HEK293 (cell line): ENCODE data around the gene FOXO1.
A peak's percentile ranks its signal among the peaks of the same experiment; 100 is the strongest.

ENCODE experiments used
- CTCF ChIA-PET: fragments of 350-600 bp; formaldehyde crosslinking; extraction: SDS; loops from one replicate; lab custom pipeline; 2021; ENCODE audit warnings: antibody characterized with exemption; lab: Yijun Ruan, JAX
- POLR2A ChIA-PET: fragments of 300-600 bp; formaldehyde crosslinking; extraction: SDS; loops from one replicate; lab custom pipeline; 2020; ENCODE audit warnings: antibody characterized with exemption, inconsistent platforms; lab: Yijun Ruan, JAX
- H3K27ac ChIP-seq: fragments of 200-500 bp; sonication (Bioruptor generic); 2 replicates; pipeline ENCODE4 v1.5.1; 2014; ENCODE audit warnings: low read depth, low read length, control low read depth, inconsistent platforms; ENCODE audit errors: extremely low read depth
- H3K36me3 ChIP-seq, 2 experiments: fragments of 200-500 bp in 1 of 2; sonication (Bioruptor generic) in 1 of 2; 1 replicate in 1 of 2; 2 replicates in 1 of 2; pipeline ENCODE4 v1.5.1; 2014 to 2017; ENCODE audit warnings: inconsistent platforms in 2 of 2, low read length in 2 of 2; ENCODE audit not compliant: control insufficient read depth in 2 of 2, insufficient read depth in 1 of 2
- H3K4me1 ChIP-seq: fragments of 200-500 bp; sonication (Bioruptor generic); 2 replicates; pipeline ENCODE4 v1.5.1; 2014; ENCODE audit warnings: mild to moderate bottlenecking, low read length, inconsistent platforms; ENCODE audit not compliant: control insufficient read depth, insufficient read depth
- H3K4me3 ChIP-seq: 2 replicates; pipeline ENCODE4 v1.5.1; 2011; ENCODE audit warnings: low read depth, mild to moderate bottlenecking, control low read depth, low read length, moderate library complexity
- H3K9me3 ChIP-seq: fragments of 200-500 bp; sonication (Bioruptor generic); 2 replicates; pipeline ENCODE4 v1.5.1; 2014; ENCODE audit warnings: low read depth, low read length, inconsistent platforms; ENCODE audit not compliant: control insufficient read depth, insufficient read depth
- IKZF3 ChIP-seq: fragments of 450-650 bp; IDR thresholded peaks from 2 replicates; pipeline ENCODE4 v1.5.0; 2018; ENCODE audit warnings: missing biosample characterization, mild to moderate bottlenecking, missing genetic modification characterization, moderate library complexity
- INSM2 ChIP-seq: fragments of 450-650 bp; formaldehyde crosslinking; IDR thresholded peaks from 2 replicates; pipeline ENCODE4 v1.5.1; 2016; ENCODE audit warnings: missing biosample characterization, missing genetic modification characterization
- KLF1 ChIP-seq: fragments of 450-650 bp; formaldehyde crosslinking; IDR thresholded peaks from 2 replicates; pipeline ENCODE4 v1.5.1; 2016; ENCODE audit warnings: missing biosample characterization, missing genetic modification characterization
- KLF10 ChIP-seq: fragments of 450-650 bp; IDR thresholded peaks from 2 replicates; pipeline ENCODE4 v1.5.1; 2018; ENCODE audit warnings: missing biosample characterization, mild to moderate bottlenecking, missing genetic modification characterization
- KLF8 ChIP-seq: fragments of 450-650 bp; formaldehyde crosslinking; IDR thresholded peaks from 2 replicates; pipeline ENCODE4 v1.5.1; 2016; ENCODE audit warnings: missing biosample characterization, missing genetic modification characterization
- PATZ1 ChIP-seq: fragments of 450-650 bp; formaldehyde crosslinking; IDR thresholded peaks from 2 replicates; pipeline ENCODE4 v1.5.1; 2016; ENCODE audit warnings: missing biosample characterization, missing genetic modification characterization
- WT1 ChIP-seq: fragments of 450-650 bp; formaldehyde crosslinking; IDR thresholded peaks from 2 replicates; pipeline ENCODE4 v1.5.1; 2016; ENCODE audit warnings: missing biosample characterization, missing genetic modification characterization
- ZBTB17 ChIP-seq: fragments of 450-650 bp; formaldehyde crosslinking; IDR thresholded peaks from 2 replicates; pipeline ENCODE4 v1.5.1; 2016; ENCODE audit warnings: missing biosample characterization, missing genetic modification characterization
- ZBTB21 ChIP-seq: fragments of 450-650 bp; formaldehyde crosslinking; IDR thresholded peaks from 2 replicates; pipeline ENCODE4 v1.5.1; 2017; ENCODE audit warnings: missing biosample characterization, missing genetic modification characterization
- ZBTB8A ChIP-seq: fragments of 450-650 bp; formaldehyde crosslinking; IDR thresholded peaks from 2 replicates; pipeline ENCODE4 v1.5.1; 2016; ENCODE audit warnings: missing biosample characterization, missing genetic modification characterization
- ZNF10 ChIP-seq: fragments of 450-650 bp; formaldehyde crosslinking; IDR thresholded peaks from 2 replicates; pipeline ENCODE4 v1.5.1; 2017; ENCODE audit warnings: missing biosample characterization, missing genetic modification characterization
- ZNF121 ChIP-seq: fragments of 450-650 bp; formaldehyde crosslinking; IDR thresholded peaks from 2 replicates; pipeline ENCODE4 v1.5.1; 2016; ENCODE audit warnings: missing biosample characterization, missing genetic modification characterization
- ZNF140 ChIP-seq: fragments of 450-650 bp; formaldehyde crosslinking; IDR thresholded peaks from 2 replicates; pipeline ENCODE4 v1.5.1; 2016; ENCODE audit warnings: missing biosample characterization, missing genetic modification characterization
- ZNF157 ChIP-seq: fragments of 450-650 bp; formaldehyde crosslinking; IDR thresholded peaks from 2 replicates; pipeline ENCODE4 v1.5.1; 2016; ENCODE audit warnings: missing biosample characterization, missing genetic modification characterization
- ZNF2 ChIP-seq: fragments of 450-650 bp; formaldehyde crosslinking; IDR thresholded peaks from 2 replicates; pipeline ENCODE4 v1.5.1; 2016; ENCODE audit warnings: missing biosample characterization, missing genetic modification characterization
- ZNF24 ChIP-seq: fragments of 450-650 bp; formaldehyde crosslinking; IDR thresholded peaks from 2 replicates; pipeline ENCODE4 v1.5.1; 2016; ENCODE audit warnings: missing biosample characterization, missing genetic modification characterization
- ZNF341 ChIP-seq: fragments of 450-650 bp; formaldehyde crosslinking; IDR thresholded peaks from 2 replicates; pipeline ENCODE4; 2016; ENCODE audit warnings: low read depth, missing biosample characterization, missing genetic modification characterization
- ZNF366 ChIP-seq: fragments of 450-650 bp; formaldehyde crosslinking; conservative IDR thresholded peaks from 2 replicates; pipeline ENCODE4 v1.5.1; 2016; ENCODE audit warnings: missing biosample characterization, missing genetic modification characterization
- ZNF37A ChIP-seq: fragments of 450-650 bp; IDR thresholded peaks from 2 replicates; pipeline ENCODE4 v1.5.1; 2018; ENCODE audit warnings: missing biosample characterization, missing genetic modification characterization
- ZNF561 ChIP-seq: fragments of 450-650 bp; IDR thresholded peaks from 2 replicates; pipeline ENCODE4 v1.5.1; 2018; ENCODE audit warnings: missing biosample characterization, missing genetic modification characterization, borderline replicate concordance
- ZNF629 ChIP-seq: fragments of 450-650 bp; formaldehyde crosslinking; IDR thresholded peaks from 2 replicates; pipeline ENCODE4 v1.5.1; 2017; ENCODE audit warnings: missing biosample characterization, missing genetic modification characterization
- ZNF660 ChIP-seq: fragments of 450-650 bp; IDR thresholded peaks from 2 replicates; pipeline ENCODE4 v1.5.1; 2018; ENCODE audit warnings: missing biosample characterization, mild to moderate bottlenecking, missing genetic modification characterization
- ZNF701 ChIP-seq: fragments of 450-650 bp; formaldehyde crosslinking; IDR thresholded peaks from 2 replicates; pipeline ENCODE4 v1.5.1; 2016; ENCODE audit warnings: missing biosample characterization, missing genetic modification characterization
- ZNF76 ChIP-seq: fragments of 450-650 bp; formaldehyde crosslinking; IDR thresholded peaks from 2 replicates; pipeline ENCODE4; 2016; ENCODE audit warnings: low read depth, missing biosample characterization, missing genetic modification characterization, borderline replicate concordance
- TF ChIP-seq, protein P1 (sequence below): fragments of 450-650 bp; formaldehyde crosslinking; IDR thresholded peaks from 2 replicates; pipeline ENCODE4 v1.5.1; 2016; ENCODE audit warnings: missing biosample characterization, missing genetic modification characterization
- TF ChIP-seq, protein P2 (sequence below): fragments of 450-650 bp; formaldehyde crosslinking; conservative IDR thresholded peaks from 2 replicates; pipeline ENCODE4 v1.5.1; 2016; ENCODE audit warnings: low read depth, missing biosample characterization, missing genetic modification characterization
- TF ChIP-seq, protein P3 (sequence below): fragments of 450-650 bp; formaldehyde crosslinking; IDR thresholded peaks from 2 replicates; pipeline ENCODE4 v1.5.1; 2016; ENCODE audit warnings: missing biosample characterization, missing genetic modification characterization

The FOXO1 gene

GRCh38 chr13:40671956-40672764 lies 5.7 kb upstream of the FOXO1 start:
- H3K4me1 ChIP-seq: peaks cover 12% of the 10 kb centered on the region
- H3K27ac ChIP-seq: no peak overlapping the region
- POLR2A ChIA-PET: interaction anchor here (0.7 kb wide), 2 partner anchors 113 to 523 kb away, joined by 3 read pairs; no protein-coding TSS in a partner anchor
- peak; percentile 79 for TF ChIP-seq WT1 (tag by site-specific recombination)
- peak; percentile 76 for TF ChIP-seq ZNF629 (tag by site-specific recombination)
- TF ChIP-seq ZNF660 (tag by site-specific recombination): peak; percentile 77
- TF ChIP-seq ZBTB17 (tag by site-specific recombination): peak; percentile 65
- TF ChIP-seq ZNF24 (tag by site-specific recombination): peak; percentile 94
- peak; percentile 42; the same call in 1 of the 2 replicates for TF ChIP-seq PATZ1
- no peak for TF ChIP-seq ZNF157
- peak; percentile 10; the same call in 1 of the 2 replicates for TF ChIP-seq ZNF10 (tag by site-specific recombination)
- no peak for TF ChIP-seq ZNF140 (tag by site-specific recombination)
- TF ChIP-seq INSM2 (tag by site-specific recombination): peak; percentile 64; the same call in 1 of the 2 replicates
- TF ChIP-seq, protein P1, sequence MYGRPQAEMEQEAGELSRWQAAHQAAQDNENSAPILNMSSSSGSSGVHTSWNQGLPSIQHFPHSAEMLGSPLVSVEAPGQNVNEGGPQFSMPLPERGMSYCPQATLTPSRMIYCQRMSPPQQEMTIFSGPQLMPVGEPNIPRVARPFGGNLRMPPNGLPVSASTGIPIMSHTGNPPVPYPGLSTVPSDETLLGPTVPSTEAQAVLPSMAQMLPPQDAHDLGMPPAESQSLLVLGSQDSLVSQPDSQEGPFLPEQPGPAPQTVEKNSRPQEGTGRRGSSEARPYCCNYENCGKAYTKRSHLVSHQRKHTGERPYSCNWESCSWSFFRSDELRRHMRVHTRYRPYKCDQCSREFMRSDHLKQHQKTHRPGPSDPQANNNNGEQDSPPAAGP: peak; percentile 55; the same call in 1 of the 2 replicates
- no peak for TF ChIP-seq ZNF121
- 0 out of 2 replicates have a peak, but pooled peaks have one; percentile 17 for TF ChIP-seq ZNF561 (tag by site-specific recombination)
- peak; percentile 92 for TF ChIP-seq ZNF366 (tag by site-specific recombination)
- TF ChIP-seq, protein P2, sequence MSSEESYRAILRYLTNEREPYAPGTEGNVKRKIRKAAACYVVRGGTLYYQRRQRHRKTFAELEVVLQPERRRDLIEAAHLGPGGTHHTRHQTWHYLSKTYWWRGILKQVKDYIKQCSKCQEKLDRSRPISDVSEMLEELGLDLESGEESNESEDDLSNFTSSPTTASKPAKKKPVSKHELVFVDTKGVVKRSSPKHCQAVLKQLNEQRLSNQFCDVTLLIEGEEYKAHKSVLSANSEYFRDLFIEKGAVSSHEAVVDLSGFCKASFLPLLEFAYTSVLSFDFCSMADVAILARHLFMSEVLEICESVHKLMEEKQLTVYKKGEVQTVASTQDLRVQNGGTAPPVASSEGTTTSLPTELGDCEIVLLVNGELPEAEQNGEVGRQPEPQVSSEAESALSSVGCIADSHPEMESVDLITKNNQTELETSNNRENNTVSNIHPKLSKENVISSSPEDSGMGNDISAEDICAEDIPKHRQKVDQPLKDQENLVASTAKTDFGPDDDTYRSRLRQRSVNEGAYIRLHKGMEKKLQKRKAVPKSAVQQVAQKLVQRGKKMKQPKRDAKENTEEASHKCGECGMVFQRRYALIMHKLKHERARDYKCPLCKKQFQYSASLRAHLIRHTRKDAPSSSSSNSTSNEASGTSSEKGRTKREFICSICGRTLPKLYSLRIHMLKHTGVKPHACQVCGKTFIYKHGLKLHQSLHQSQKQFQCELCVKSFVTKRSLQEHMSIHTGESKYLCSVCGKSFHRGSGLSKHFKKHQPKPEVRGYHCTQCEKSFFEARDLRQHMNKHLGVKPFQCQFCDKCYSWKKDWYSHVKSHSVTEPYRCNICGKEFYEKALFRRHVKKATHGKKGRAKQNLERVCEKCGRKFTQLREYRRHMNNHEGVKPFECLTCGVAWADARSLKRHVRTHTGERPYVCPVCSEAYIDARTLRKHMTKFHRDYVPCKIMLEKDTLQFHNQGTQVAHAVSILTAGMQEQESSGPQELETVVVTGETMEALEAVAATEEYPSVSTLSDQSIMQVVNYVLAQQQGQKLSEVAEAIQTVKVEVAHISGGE (tag by site-specific recombination): no peak
- 0 out of 2 replicates have a peak, but pooled peaks have one; percentile 36 for TF ChIP-seq KLF10 (tag by site-specific recombination)
- peak; percentile 12; the same call in 1 of the 2 replicates for TF ChIP-seq ZBTB21 (tag by site-specific recombination)
- TF ChIP-seq KLF8 (tag by site-specific recombination): peak; percentile 30; the same call in 1 of the 2 replicates
- 0 out of 2 replicates have a peak, but pooled peaks have one; percentile 30 for TF ChIP-seq IKZF3 (tag by site-specific recombination)
- TF ChIP-seq ZNF37A: no peak
- peak; percentile 24; the same call in 1 of the 2 replicates for TF ChIP-seq ZBTB8A
- TF ChIP-seq, protein P3, sequence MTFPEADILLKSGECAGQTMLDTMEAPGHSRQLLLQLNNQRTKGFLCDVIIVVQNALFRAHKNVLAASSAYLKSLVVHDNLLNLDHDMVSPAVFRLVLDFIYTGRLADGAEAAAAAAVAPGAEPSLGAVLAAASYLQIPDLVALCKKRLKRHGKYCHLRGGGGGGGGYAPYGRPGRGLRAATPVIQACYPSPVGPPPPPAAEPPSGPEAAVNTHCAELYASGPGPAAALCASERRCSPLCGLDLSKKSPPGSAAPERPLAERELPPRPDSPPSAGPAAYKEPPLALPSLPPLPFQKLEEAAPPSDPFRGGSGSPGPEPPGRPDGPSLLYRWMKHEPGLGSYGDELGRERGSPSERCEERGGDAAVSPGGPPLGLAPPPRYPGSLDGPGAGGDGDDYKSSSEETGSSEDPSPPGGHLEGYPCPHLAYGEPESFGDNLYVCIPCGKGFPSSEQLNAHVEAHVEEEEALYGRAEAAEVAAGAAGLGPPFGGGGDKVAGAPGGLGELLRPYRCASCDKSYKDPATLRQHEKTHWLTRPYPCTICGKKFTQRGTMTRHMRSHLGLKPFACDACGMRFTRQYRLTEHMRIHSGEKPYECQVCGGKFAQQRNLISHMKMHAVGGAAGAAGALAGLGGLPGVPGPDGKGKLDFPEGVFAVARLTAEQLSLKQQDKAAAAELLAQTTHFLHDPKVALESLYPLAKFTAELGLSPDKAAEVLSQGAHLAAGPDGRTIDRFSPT: peak; percentile 89
- 0 out of 2 replicates have a peak, but pooled peaks have one; percentile 39 for TF ChIP-seq ZNF2 (tag by site-specific recombination)
- TF ChIP-seq ZNF341 (tag by site-specific recombination): no peak
- peak; percentile 24; the same call in 1 of the 2 replicates for TF ChIP-seq KLF1 (tag by site-specific recombination)
- no peak for TF ChIP-seq ZNF76 (tag by site-specific recombination)
- no peak for TF ChIP-seq ZNF701

More at GRCh38 chr13:40671956-40672764, 5.7 kb upstream of the FOXO1 start:
- Histone ChIP-seq H3K9me3 (no peaks in the 10 kb centered on the region), H3K4me3 (no peak overlapping the region), H3K36me3 (no peaks in the 10 kb centered on the region)
- CTCF ChIA-PET: interaction anchor here (0.6 to 0.7 kb wide), 3 partner anchors 76 to 730 kb away, joined by 3 read pairs; no protein-coding TSS in a partner anchor
